ENCODE data around the gene GPR173.

The GPR173 gene

GRCh38 chrX:53091354-53091753 is 42.8 kb downstream of the GPR173 start:
- no peak for DNase-seq

- DNase-seq, result peak; percentile 73
Observed at GRCh38 chrX:53093177-53093655, 44.6 kb downstream of the GPR173 start.

GRCh38 chrX:53093748-53094581 is 45.4 kb downstream of the GPR173 start, which contains the start of gene KANTR:
Gene KANTR (plus strand): TSS chrX:53094142. CDS start chrX:53124273, 30,131 bp downstream.
- peak; percentile 95 for DNase-seq

GRCh38 chrX:53094582-53094905 is 46.0 kb downstream of the GPR173 start:
- DNase-seq, result no peak

- DNase-seq, result no peak
Observed at GRCh38 chrX:53095796-53096195, 47.2 kb downstream of the GPR173 start.

- DNase-seq, result no peak
Observed at GRCh38 chrX:53114864-53115549, 66.4 kb downstream of the GPR173 start.

- no peak for DNase-seq
Observed at GRCh38 chrX:53115550-53115874, 66.9 kb downstream of the GPR173 start.

- peak; percentile 43 for DNase-seq
Observed at GRCh38 chrX:53116101-53116500, 67.5 kb downstream of the GPR173 start.

GRCh38 chrX:53122013-53122412 is 73.4 kb downstream of the GPR173 start:
- no peak for DNase-seq

- DNase-seq, result peak; percentile 8
Observed at GRCh38 chrX:53125506-53125905, 76.9 kb downstream of the GPR173 start.

GRCh38 chrX:53126377-53126776 is 77.8 kb downstream of the GPR173 start:
- DNase-seq, result no peak

- DNase-seq, result peak; percentile 33
Observed at GRCh38 chrX:53128097-53128749, 79.6 kb downstream of the GPR173 start.
